ENCODE results near the gene ZNF263. TPM values are rescaled to one million over a fixed set of nuclear protein-coding genes. Genes with fewer than 3 reads are reported as not detected.
"Not testable (repeated sequence)": the region's sequence is repeated elsewhere in the genome, so short reads cannot be mapped to it uniquely, and the experiment has no call there.

The ZNF263 gene
- polyA plus RNA-seq, 1 of the 3 experiments (the other 2 are of a cell fraction): 13.7 TPM

DNA sequence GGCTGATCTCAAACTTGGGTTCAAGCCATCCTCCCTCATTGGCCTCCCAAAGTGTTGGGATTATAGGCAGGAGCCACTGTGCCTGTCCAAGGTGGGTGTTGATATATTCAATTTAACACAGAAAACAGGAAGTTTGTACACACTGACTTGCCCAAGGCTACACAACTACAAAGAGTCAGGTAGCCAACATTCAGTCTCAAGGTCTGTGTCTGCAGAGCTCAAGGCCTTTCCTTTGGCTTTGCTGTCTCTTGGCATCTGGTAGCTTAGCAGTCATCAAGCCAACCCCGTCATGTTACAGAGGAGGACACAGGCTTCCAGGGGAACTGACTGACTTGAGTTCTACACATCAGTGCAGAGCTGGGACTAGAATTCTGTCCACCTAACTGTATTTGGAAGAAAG is 15.0 kb upstream of the ZNF263 start:
- Histone ChIP-seq H3K4me1 (ENCODE audit: control insufficient read depth in 1 of 2, insufficient read depth in 2 of 2, low read depth in 1 of 2, low read length in 1 of 2) (peaks cover 0 to 5% of the 10 kb centered on the region in 2 experiments; a peak in 1 of 4 replicates), H3K27ac (ENCODE audit: low read depth in 2 of 2, low read length in 1 of 2) (no peak overlapping the region), H3K36me3 (replicated peaks in 1 of 2; ENCODE audit: control insufficient read depth in 1 of 2, insufficient read depth in 2 of 2, low read length in 1 of 2) (no peaks in the 10 kb centered on the region), H3K9me2 (no peaks in the 10 kb centered on the region), H3K4me3 (ENCODE audit: low read depth in 2 of 2, low read length in 1 of 2) (no peak overlapping the region), H2AFZ (ENCODE audit: low read depth) (no peak overlapping the region), H3F3A (replicated peaks; ENCODE audit: insufficient read depth) (peaks cover 7% of the 10 kb centered on the region), H3K9me3 (no peaks in the 10 kb centered on the region), H3K79me2 (ENCODE audit: insufficient read depth) (no peaks in the 10 kb centered on the region), H3K9ac (no peak overlapping the region), H3K27me3 (ENCODE audit: insufficient read depth) (no peaks in the 10 kb centered on the region), H3K4me2 (no peak overlapping the region), H4K20me1 (ENCODE audit: insufficient read depth) (no peaks in the 10 kb centered on the region)
- no peak for DNase-seq
- WGBS (ENCODE audit: low lambda C conversion rate): 57% methylated on average over 1 of the region's 1 CpG
- POLR2A ChIA-PET: no interaction called here
- CTCF ChIA-PET: interaction anchor here (0.8 to 1.3 kb wide), 2 partner anchors 12 to 116 kb away, joined by 3 to 4 read pairs; no protein-coding TSS in a partner anchor
- TF ChIP-seq RXRA (IDR thresholded peaks at IDR 0.05; ENCODE audit: borderline replicate concordance, low read depth) (no peak), CHD2 (IDR thresholded peaks at IDR 0.05; ENCODE audit: low read length, partially characterized antibody) (no peak), NFIC (IDR thresholded peaks at IDR 0.05; ENCODE audit: borderline replicate concordance) (no peak), RFX5 (IDR thresholded peaks at IDR 0.05; ENCODE audit: low read length) (no peak), TAF1 (IDR thresholded peaks at IDR 0.05; ENCODE audit: borderline replicate concordance, low read depth, low read length) (no peak), EP300 (IDR thresholded peaks at IDR 0.05; ENCODE audit: borderline replicate concordance in 1 of 2, low read depth in 1 of 2, low read length in 1 of 2) (no peak), ELF1 (IDR thresholded peaks at IDR 0.05) (no peak), SIN3A (IDR thresholded peaks at IDR 0.05; ENCODE audit: borderline replicate concordance, low read depth, low read length) (no peak), TCF12 (IDR thresholded peaks at IDR 0.05) (no peak)
- TF ChIP-seq, protein P1, sequence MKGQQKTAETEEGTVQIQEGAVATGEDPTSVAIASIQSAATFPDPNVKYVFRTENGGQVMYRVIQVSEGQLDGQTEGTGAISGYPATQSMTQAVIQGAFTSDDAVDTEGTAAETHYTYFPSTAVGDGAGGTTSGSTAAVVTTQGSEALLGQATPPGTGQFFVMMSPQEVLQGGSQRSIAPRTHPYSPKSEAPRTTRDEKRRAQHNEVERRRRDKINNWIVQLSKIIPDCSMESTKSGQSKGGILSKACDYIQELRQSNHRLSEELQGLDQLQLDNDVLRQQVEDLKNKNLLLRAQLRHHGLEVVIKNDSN (IDR thresholded peaks at IDR 0.05; ENCODE audit: borderline replicate concordance, low read depth): no peak
- TF ChIP-seq, protein P2, sequence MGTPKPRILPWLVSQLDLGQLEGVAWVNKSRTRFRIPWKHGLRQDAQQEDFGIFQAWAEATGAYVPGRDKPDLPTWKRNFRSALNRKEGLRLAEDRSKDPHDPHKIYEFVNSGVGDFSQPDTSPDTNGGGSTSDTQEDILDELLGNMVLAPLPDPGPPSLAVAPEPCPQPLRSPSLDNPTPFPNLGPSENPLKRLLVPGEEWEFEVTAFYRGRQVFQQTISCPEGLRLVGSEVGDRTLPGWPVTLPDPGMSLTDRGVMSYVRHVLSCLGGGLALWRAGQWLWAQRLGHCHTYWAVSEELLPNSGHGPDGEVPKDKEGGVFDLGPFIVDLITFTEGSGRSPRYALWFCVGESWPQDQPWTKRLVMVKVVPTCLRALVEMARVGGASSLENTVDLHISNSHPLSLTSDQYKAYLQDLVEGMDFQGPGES (IDR thresholded peaks at IDR 0.05; ENCODE audit: low read depth, low read length): no peak
- TF ChIP-seq, protein P3, sequence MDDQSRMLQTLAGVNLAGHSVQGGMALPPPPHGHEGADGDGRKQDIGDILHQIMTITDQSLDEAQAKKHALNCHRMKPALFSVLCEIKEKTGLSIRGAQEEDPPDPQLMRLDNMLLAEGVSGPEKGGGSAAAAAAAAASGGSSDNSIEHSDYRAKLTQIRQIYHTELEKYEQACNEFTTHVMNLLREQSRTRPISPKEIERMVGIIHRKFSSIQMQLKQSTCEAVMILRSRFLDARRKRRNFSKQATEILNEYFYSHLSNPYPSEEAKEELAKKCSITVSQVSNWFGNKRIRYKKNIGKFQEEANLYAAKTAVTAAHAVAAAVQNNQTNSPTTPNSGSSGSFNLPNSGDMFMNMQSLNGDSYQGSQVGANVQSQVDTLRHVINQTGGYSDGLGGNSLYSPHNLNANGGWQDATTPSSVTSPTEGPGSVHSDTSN (IDR thresholded peaks at IDR 0.05): no peak
- TF ChIP-seq, protein P4, sequence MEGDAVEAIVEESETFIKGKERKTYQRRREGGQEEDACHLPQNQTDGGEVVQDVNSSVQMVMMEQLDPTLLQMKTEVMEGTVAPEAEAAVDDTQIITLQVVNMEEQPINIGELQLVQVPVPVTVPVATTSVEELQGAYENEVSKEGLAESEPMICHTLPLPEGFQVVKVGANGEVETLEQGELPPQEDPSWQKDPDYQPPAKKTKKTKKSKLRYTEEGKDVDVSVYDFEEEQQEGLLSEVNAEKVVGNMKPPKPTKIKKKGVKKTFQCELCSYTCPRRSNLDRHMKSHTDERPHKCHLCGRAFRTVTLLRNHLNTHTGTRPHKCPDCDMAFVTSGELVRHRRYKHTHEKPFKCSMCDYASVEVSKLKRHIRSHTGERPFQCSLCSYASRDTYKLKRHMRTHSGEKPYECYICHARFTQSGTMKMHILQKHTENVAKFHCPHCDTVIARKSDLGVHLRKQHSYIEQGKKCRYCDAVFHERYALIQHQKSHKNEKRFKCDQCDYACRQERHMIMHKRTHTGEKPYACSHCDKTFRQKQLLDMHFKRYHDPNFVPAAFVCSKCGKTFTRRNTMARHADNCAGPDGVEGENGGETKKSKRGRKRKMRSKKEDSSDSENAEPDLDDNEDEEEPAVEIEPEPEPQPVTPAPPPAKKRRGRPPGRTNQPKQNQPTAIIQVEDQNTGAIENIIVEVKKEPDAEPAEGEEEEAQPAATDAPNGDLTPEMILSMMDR (IDR thresholded peaks at IDR 0.05): no peak

DNA sequence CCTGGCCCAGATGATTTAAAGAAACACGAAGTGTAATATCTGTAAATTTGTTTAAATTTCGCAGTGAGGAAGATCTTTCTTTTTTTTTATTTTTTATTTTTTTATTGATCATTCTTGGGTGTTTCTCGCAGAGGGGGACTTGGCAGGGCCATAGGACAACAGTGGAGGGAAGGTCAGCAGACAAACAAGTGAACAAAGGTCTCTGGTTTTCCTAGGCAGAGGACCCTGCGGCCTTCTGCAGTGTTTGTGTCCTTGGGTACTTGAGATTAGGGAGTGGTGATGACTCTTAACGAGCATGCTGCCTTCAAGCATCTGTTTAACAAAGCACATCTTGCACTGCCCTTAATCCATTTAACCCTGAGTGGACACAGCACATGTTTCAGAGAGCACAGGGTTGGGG is 12.6 kb upstream of the ZNF263 start:
- POLR2A ChIA-PET, DNase-seq: not testable (repeated sequence)
- 61% methylated on average over 4 of the region's 5 CpGs for WGBS (ENCODE audit: low lambda C conversion rate)

DNA sequence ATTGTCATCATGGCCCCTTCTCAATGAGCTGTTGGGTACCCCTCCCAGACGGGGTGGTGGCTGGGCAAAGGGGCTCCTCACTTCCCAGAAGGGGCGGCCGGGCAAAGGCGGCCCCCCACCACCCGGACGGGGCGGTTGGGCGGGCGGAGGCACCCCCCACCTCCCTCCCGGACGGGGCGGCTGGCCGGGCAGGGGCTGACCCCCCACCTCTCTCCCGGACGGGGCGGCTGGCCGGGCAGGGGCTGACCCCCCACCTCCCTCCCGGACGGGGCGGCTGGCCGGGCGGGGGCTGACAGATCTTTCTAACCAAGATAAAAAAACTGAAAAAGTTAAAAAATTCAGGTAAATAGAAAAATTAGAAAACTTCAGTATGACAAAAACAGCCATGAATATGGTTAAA is 12.0 kb upstream of the ZNF263 start:
- H3K4me1 ChIP-seq (ENCODE audit: control insufficient read depth in 1 of 2, insufficient read depth in 2 of 2, low read depth in 1 of 2, low read length in 1 of 2); H3K27ac ChIP-seq (ENCODE audit: low read depth in 2 of 2, low read length in 1 of 2); H2AFZ ChIP-seq (ENCODE audit: low read depth); H3K4me3 ChIP-seq (ENCODE audit: low read depth in 2 of 2, low read length in 1 of 2); POLR2A ChIA-PET; CTCF ChIA-PET; DNase-seq; H3F3A ChIP-seq (replicated peaks; ENCODE audit: insufficient read depth); H3K9me2 ChIP-seq; H3K9me3 ChIP-seq; H3K79me2 ChIP-seq (ENCODE audit: insufficient read depth); H4K20me1 ChIP-seq (ENCODE audit: insufficient read depth); H3K9ac ChIP-seq; H3K36me3 ChIP-seq (replicated peaks in 1 of 2; ENCODE audit: control insufficient read depth in 1 of 2, insufficient read depth in 2 of 2, low read length in 1 of 2); H3K4me2 ChIP-seq: not testable (repeated sequence)
- WGBS (ENCODE audit: low lambda C conversion rate): 46% methylated on average over 22 of the region's 22 CpGs
- H3K27me3 ChIP-seq (ENCODE audit: insufficient read depth): peaks cover 10% of the 10 kb centered on the region; the same call in 1 of the 2 replicates

More for the DNA sequence above, 12.6 kb upstream of the ZNF263 start:
- H4K20me1 ChIP-seq (ENCODE audit: insufficient read depth); H3K36me3 ChIP-seq (replicated peaks in 1 of 2; ENCODE audit: control insufficient read depth in 1 of 2, insufficient read depth in 2 of 2, low read length in 1 of 2); H3K27ac ChIP-seq (ENCODE audit: low read depth in 2 of 2, low read length in 1 of 2); H3K4me2 ChIP-seq; H3K9me2 ChIP-seq; H3K27me3 ChIP-seq (ENCODE audit: insufficient read depth); CTCF ChIA-PET; H3K4me3 ChIP-seq (ENCODE audit: low read depth in 2 of 2, low read length in 1 of 2); H3F3A ChIP-seq (replicated peaks; ENCODE audit: insufficient read depth); H3K9me3 ChIP-seq; H2AFZ ChIP-seq (ENCODE audit: low read depth); H3K79me2 ChIP-seq (ENCODE audit: insufficient read depth); H3K9ac ChIP-seq; H3K4me1 ChIP-seq (ENCODE audit: control insufficient read depth in 1 of 2, insufficient read depth in 2 of 2, low read depth in 1 of 2, low read length in 1 of 2): not testable (repeated sequence)

All from SK-N-SH (cell line).